SHP77 treated with DMSO at 0.1 percent for 48 hours (cell line): ENCODE data around the gene TBCC.
"Not testable (repeated sequence)": the region's sequence is repeated elsewhere in the genome, so short reads cannot be mapped to it uniquely, and the experiment has no call there.

Source experiments
- DNase-seq: peaks from one replicate; lab custom pipeline; 2025; lab: John Stamatoyannopoulos, UW

Gene TBCC

GRCh38 chr6:42745640-42746462 is at the start of gene TBCC:
TSS of gene TBCC (minus strand) at chr6:42746103. CDS start at chr6:42746073, 30 bp downstream.
- DNase-seq, result peak; percentile 92

GRCh38 chr6:42795651-42796050 is 49.7 kb upstream of the TBCC start:
- DNase-seq, result no peak

GRCh38 chr6:42791706-42792320 is 45.9 kb upstream of the TBCC start:
- DNase-seq, result no peak

GRCh38 chr6:42790549-42791181 is 44.8 kb upstream of the TBCC start:
- DNase-seq, result no peak

GRCh38 chr6:42788671-42789070 is 42.8 kb upstream of the TBCC start:
- DNase-seq, result no peak

GRCh38 chr6:42787063-42787472 is 41.2 kb upstream of the TBCC start:
- no peak for DNase-seq

- no peak for DNase-seq
These were observed 40.7 kb upstream of the TBCC start for GRCh38 chr6:42786525-42786985.

- DNase-seq, result no peak
These were observed 39.0 kb upstream of the TBCC start for GRCh38 chr6:42784717-42785498.

- DNase-seq, result no peak
These were observed 38.2 kb upstream of the TBCC start for GRCh38 chr6:42783876-42784642.

GRCh38 chr6:42783177-42783875 is 37.4 kb upstream of the TBCC start:
- peak; percentile 43 for DNase-seq

GRCh38 chr6:42782689-42783176 is 36.8 kb upstream of the TBCC start:
- no peak for DNase-seq

- DNase-seq, result no peak
These were observed 36.1 kb upstream of the TBCC start, which contains the start of gene BICRAL for GRCh38 chr6:42781796-42782688. TSS of gene BICRAL (plus strand) at chr6:42782052. CDS start at chr6:42822023, 39,971 bp downstream.

GRCh38 chr6:42781546-42781795 is 35.6 kb upstream of the TBCC start:
- DNase-seq, result no peak

GRCh38 chr6:42779521-42779920 is 33.6 kb upstream of the TBCC start:
- DNase-seq, result no peak

- DNase-seq, result no peak
These were observed 32.2 kb upstream of the TBCC start for GRCh38 chr6:42778122-42778521.

- no peak for DNase-seq
These were observed 31.4 kb upstream of the TBCC start for GRCh38 chr6:42777126-42777822.

GRCh38 chr6:42774821-42775487 is 29.1 kb upstream of the TBCC start:
- not testable (repeated sequence) for DNase-seq

- no peak for DNase-seq
These were observed 28.3 kb upstream of the TBCC start for GRCh38 chr6:42774201-42774600.

- no peak for DNase-seq
These were observed 25.8 kb upstream of the TBCC start for GRCh38 chr6:42771741-42772100.
